ENCODE data around the gene L3MBTL1.

The L3MBTL1 gene

DNA sequence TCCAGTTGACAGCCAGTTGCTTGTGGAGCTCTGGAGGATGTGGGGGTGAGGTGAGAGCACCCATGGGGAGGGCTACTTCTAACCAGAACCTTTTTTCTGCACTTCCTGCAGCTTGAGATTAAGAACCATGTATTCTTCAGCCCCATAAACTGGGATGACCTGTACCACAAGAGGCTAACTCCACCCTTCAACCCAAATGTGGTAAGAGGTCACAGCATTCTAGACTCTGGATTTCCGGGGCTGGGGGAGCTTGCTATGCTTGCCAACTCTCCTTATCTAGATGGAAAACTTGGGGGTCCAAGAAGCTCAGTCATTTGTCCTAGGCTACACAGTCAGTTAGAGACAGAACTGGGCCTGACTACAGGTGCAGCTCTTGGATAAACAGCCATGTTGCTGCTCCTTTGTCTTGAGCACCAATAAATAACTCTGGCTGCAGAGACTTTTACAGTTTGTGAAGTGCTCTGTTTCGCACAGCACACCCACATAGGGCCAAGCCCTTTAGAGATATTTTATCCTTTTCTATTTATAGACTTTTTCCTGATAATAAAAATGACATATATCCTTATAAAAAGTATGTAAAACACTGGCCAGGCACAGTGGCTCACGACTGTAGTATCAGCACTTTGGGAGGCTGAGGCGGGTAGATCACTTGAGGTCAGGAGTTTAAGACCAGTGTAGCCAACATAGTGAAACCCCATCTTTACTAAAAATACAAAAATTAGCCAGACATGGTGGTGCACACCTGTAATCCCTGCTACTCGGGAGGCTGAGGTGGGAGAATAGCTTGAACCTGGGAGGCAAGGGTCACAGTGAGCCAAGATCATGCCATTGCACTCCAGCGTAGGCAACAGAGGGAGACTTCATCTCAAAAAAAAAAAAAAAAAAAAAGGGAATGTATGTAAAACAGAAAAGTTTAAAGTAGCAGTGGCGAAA is 72.6 kb downstream of the L3MBTL1 start:
- H3K36me3 ChIP-seq (replicated peaks; ENCODE audit: insufficient read depth, low read length) = no peaks in the 10 kb centered on the region
- no peaks in the 10 kb centered on the region for H3K4me1 ChIP-seq (ENCODE audit: low read length)
- DNase-seq = no peak
- H4K20me1 ChIP-seq (ENCODE audit: insufficient read depth, low read length) = no peaks in the 10 kb centered on the region
- no peak overlapping the region for H3K9ac ChIP-seq (ENCODE audit: low read length)
- no peak overlapping the region for H3K4me2 ChIP-seq (ENCODE audit: low read depth, low read length)
- no peak for TF ChIP-seq EZH2phosphoT487 (IDR thresholded peaks at IDR 0.05; ENCODE audit: low read length)
- TF ChIP-seq, protein P1, sequence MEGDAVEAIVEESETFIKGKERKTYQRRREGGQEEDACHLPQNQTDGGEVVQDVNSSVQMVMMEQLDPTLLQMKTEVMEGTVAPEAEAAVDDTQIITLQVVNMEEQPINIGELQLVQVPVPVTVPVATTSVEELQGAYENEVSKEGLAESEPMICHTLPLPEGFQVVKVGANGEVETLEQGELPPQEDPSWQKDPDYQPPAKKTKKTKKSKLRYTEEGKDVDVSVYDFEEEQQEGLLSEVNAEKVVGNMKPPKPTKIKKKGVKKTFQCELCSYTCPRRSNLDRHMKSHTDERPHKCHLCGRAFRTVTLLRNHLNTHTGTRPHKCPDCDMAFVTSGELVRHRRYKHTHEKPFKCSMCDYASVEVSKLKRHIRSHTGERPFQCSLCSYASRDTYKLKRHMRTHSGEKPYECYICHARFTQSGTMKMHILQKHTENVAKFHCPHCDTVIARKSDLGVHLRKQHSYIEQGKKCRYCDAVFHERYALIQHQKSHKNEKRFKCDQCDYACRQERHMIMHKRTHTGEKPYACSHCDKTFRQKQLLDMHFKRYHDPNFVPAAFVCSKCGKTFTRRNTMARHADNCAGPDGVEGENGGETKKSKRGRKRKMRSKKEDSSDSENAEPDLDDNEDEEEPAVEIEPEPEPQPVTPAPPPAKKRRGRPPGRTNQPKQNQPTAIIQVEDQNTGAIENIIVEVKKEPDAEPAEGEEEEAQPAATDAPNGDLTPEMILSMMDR (IDR thresholded peaks at IDR 0.05; ENCODE audit: low read length) = no peak
- no peak for TF ChIP-seq EZH2 (optimal IDR thresholded peaks at IDR 0.05; ENCODE audit: low read depth, low read length)
- H3K9me2 ChIP-seq (replicated peaks; ENCODE audit: insufficient read depth, low read length) = no peaks in the 10 kb centered on the region
- H3K27ac ChIP-seq (ENCODE audit: low read length) = no peak overlapping the region
- no peaks in the 10 kb centered on the region for H3F3A ChIP-seq (ENCODE audit: insufficient read depth, low read length)
- H3K4me3 ChIP-seq (ENCODE audit: low read length) = no peak overlapping the region
- no peak overlapping the region for H2AFZ ChIP-seq (ENCODE audit: low read length)
- H3K27me3 ChIP-seq (replicated peaks; ENCODE audit: insufficient read depth, low read length) = no peaks in the 10 kb centered on the region
- H3K79me2 ChIP-seq (ENCODE audit: low read length) = no peaks in the 10 kb centered on the region
- no peaks in the 10 kb centered on the region for H3K9me3 ChIP-seq (replicated peaks; ENCODE audit: insufficient read depth, low read length)

DNA sequence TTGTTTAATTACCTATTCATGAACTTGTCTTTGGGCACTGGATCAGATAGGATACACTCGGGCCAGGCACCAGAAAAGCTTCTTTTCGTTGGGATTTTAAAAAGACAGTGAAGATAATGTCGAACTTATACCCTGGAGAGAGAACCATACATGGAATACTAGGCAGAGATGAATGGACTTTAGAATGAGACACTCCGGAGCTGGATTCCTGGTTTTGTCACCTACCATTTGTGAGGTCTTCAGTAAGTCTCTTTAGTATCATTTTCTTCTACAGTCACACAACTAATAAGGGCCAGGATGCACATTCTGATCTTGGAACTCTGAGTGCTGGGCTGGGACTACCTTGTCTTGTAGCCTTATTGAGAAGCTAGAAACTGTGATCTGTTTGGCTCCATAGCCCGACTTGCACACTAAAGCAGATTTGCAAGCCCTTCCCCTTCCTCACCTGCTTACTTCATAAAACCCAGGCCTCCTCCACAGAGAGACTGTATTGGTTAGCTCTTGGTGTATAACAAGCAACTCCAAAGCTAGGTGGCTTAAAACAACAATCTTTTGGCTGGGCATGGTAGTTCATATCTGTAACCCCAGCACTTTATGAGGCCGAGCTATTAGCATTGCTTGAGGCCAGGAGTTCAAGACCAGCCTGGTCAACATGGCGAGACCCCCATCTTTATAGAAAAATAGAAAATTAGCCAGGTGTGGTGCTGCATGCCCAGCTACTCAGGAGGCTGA is 75.8 kb downstream of the L3MBTL1 start:
- Histone ChIP-seq H3K4me3 (ENCODE audit: low read length) (no peak overlapping the region), H3K9me2 (replicated peaks; ENCODE audit: insufficient read depth, low read length) (no peaks in the 10 kb centered on the region), H3K4me1 (ENCODE audit: low read length) (no peaks in the 10 kb centered on the region), H3K4me2 (ENCODE audit: low read depth, low read length) (no peak overlapping the region), H4K20me1 (ENCODE audit: insufficient read depth, low read length) (no peaks in the 10 kb centered on the region), H3K9me3 (replicated peaks; ENCODE audit: insufficient read depth, low read length) (no peaks in the 10 kb centered on the region), H3K27ac (ENCODE audit: low read length) (no peak overlapping the region), H3K79me2 (ENCODE audit: low read length) (no peaks in the 10 kb centered on the region), H3K27me3 (replicated peaks; ENCODE audit: insufficient read depth, low read length) (no peaks in the 10 kb centered on the region), H3K36me3 (replicated peaks; ENCODE audit: insufficient read depth, low read length) (no peaks in the 10 kb centered on the region), H2AFZ (ENCODE audit: low read length) (no peak overlapping the region), H3K9ac (ENCODE audit: low read length) (no peak overlapping the region), H3F3A (ENCODE audit: insufficient read depth, low read length) (no peaks in the 10 kb centered on the region)
- no peak for TF ChIP-seq EZH2phosphoT487 (IDR thresholded peaks at IDR 0.05; ENCODE audit: low read length)
- TF ChIP-seq, protein P1 (IDR thresholded peaks at IDR 0.05; ENCODE audit: low read length) = no peak
- TF ChIP-seq EZH2 (optimal IDR thresholded peaks at IDR 0.05; ENCODE audit: low read depth, low read length) = no peak
- no peak for DNase-seq

DNA sequence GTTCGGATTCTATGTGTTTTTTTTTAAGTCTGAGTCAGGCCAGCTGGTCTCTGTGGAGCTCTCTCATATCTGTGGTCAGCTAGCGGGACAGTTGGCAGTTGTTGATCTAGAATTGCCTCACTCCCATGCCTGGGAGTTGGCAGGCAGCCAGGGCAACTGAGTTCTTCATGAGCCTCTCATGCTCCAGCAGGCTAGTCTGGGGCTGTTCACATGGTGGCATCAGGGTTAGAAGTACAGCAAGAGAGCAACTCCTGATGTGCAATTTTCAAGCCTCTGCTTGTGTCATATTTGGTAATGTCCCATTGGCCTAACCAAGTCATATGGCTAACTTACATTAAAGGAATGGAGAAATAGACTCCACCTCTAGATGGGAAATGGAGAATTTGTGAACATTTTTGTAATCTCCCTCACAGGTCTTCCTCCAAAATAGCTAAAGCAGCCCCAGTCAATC is 76.5 kb downstream of the L3MBTL1 start:
- H3F3A ChIP-seq (ENCODE audit: insufficient read depth, low read length) = no peaks in the 10 kb centered on the region
- H3K9ac ChIP-seq (ENCODE audit: low read length) = no peak overlapping the region
- H3K79me2 ChIP-seq (ENCODE audit: low read length) = no peaks in the 10 kb centered on the region
- peak; percentile 76 for DNase-seq
- no peaks in the 10 kb centered on the region for H4K20me1 ChIP-seq (ENCODE audit: insufficient read depth, low read length)
- no peak overlapping the region for H3K4me3 ChIP-seq (ENCODE audit: low read length)
- H3K27ac ChIP-seq (ENCODE audit: low read length) = no peak overlapping the region
- no peaks in the 10 kb centered on the region for H3K4me1 ChIP-seq (ENCODE audit: low read length)
- no peaks in the 10 kb centered on the region for H3K9me3 ChIP-seq (replicated peaks; ENCODE audit: insufficient read depth, low read length)
- no peaks in the 10 kb centered on the region for H3K9me2 ChIP-seq (replicated peaks; ENCODE audit: insufficient read depth, low read length)
- no peaks in the 10 kb centered on the region for H3K27me3 ChIP-seq (replicated peaks; ENCODE audit: insufficient read depth, low read length)
- no peak overlapping the region for H2AFZ ChIP-seq (ENCODE audit: low read length)
- TF ChIP-seq, protein P1 (IDR thresholded peaks at IDR 0.05; ENCODE audit: low read length) = no peak
- no peak for TF ChIP-seq EZH2phosphoT487 (IDR thresholded peaks at IDR 0.05; ENCODE audit: low read length)
- TF ChIP-seq EZH2 (optimal IDR thresholded peaks at IDR 0.05; ENCODE audit: low read depth, low read length) = no peak
- H3K4me2 ChIP-seq (ENCODE audit: low read depth, low read length) = no peak overlapping the region
- no peaks in the 10 kb centered on the region for H3K36me3 ChIP-seq (replicated peaks; ENCODE audit: insufficient read depth, low read length)
